Activated CD8-positive, alpha-beta memory T cell treated with anti-CD3 and anti-CD28 coated beads, Interleukin-2, amount 50 U/mL, for 48 hours (primary cell): ENCODE measurements around the gene WWOX.
"Not testable (repeated sequence)": the region's sequence is repeated elsewhere in the genome, so short reads cannot be mapped to it uniquely, and the experiment has no call there.

Source experiments
- DNase-seq: peaks from one replicate; pipeline ENCODE4 v3.0.0-alpha.2; 2020

The WWOX gene

GRCh38 chr16:78672779-78673556 lies 573.5 kb downstream of the WWOX start:
- no peak for DNase-seq

GRCh38 chr16:78673884-78674283 lies 574.4 kb downstream of the WWOX start:
- no peak for DNase-seq

- DNase-seq: no peak
Observed at GRCh38 chr16:78675312-78675711, 575.9 kb downstream of the WWOX start.

GRCh38 chr16:78675951-78676792 lies 576.7 kb downstream of the WWOX start:
- no peak for DNase-seq

- DNase-seq: no peak
Observed at GRCh38 chr16:78677181-78677731, 577.8 kb downstream of the WWOX start.

- DNase-seq: no peak
Observed at GRCh38 chr16:78679546-78679945, 580.1 kb downstream of the WWOX start.

GRCh38 chr16:78681743-78682142 lies 582.3 kb downstream of the WWOX start:
- DNase-seq: no peak

GRCh38 chr16:78684030-78684611 lies 584.7 kb downstream of the WWOX start:
- no peak for DNase-seq

GRCh38 chr16:78684655-78685375 lies 585.4 kb downstream of the WWOX start:
- DNase-seq: no peak

- no peak for DNase-seq
Observed at GRCh38 chr16:78686601-78687000, 587.1 kb downstream of the WWOX start.

- no peak for DNase-seq
Observed at GRCh38 chr16:78689028-78689427, 589.6 kb downstream of the WWOX start.

- DNase-seq: no peak
Observed at GRCh38 chr16:78689536-78689935, 590.1 kb downstream of the WWOX start.

- no peak for DNase-seq
Observed at GRCh38 chr16:78690510-78690909, 591.1 kb downstream of the WWOX start.

GRCh38 chr16:78691746-78692145 lies 592.3 kb downstream of the WWOX start:
- DNase-seq: not testable (repeated sequence)

- no peak for DNase-seq
Observed at GRCh38 chr16:78693496-78693895, 594.0 kb downstream of the WWOX start.

- no peak for DNase-seq
Observed at GRCh38 chr16:78694414-78694813, 595.0 kb downstream of the WWOX start.

- DNase-seq: no peak
Observed at GRCh38 chr16:78695391-78695790, 595.9 kb downstream of the WWOX start.

- no peak for DNase-seq
Observed at GRCh38 chr16:78696797-78697196, 597.3 kb downstream of the WWOX start.

GRCh38 chr16:78697426-78697825 lies 598.0 kb downstream of the WWOX start:
- DNase-seq: no peak

GRCh38 chr16:78703936-78704335 lies 604.5 kb downstream of the WWOX start:
- DNase-seq: no peak

GRCh38 chr16:78704416-78704815 lies 605.0 kb downstream of the WWOX start:
- no peak for DNase-seq

GRCh38 chr16:78705694-78706093 lies 606.2 kb downstream of the WWOX start:
- no peak for DNase-seq

- no peak for DNase-seq
Observed at GRCh38 chr16:78706637-78707036, 607.2 kb downstream of the WWOX start.
